Chondrocyte (in vitro differentiated cells): Measurements from ENCODE around the gene PRICKLE2. TPM values are rescaled to one million over a fixed set of nuclear protein-coding genes. Genes with fewer than 3 reads are reported as not detected.
A peak's percentile ranks its signal among the peaks of the same experiment; 100 is the strongest.

Source experiments
- DNase-seq: peaks from one replicate; pipeline ENCODE4 v3.0.0; 2021; ENCODE audit warnings: mixed read lengths, low spot score
- H3K27ac Mint-ChIP-seq: one replicate; pipeline ENCODE4 v1.8.0; 2021; ENCODE audit warnings: mild to moderate bottlenecking, moderate library complexity, mixed read lengths; ENCODE audit not compliant: unreplicated experiment
- H3K27me3 Mint-ChIP-seq: 2 replicates; pipeline ENCODE4 v1.8.0; 2021; ENCODE audit warnings: low read depth, mixed read lengths
- H3K36me3 Mint-ChIP-seq: 2 replicates; pipeline ENCODE4 v1.8.0; 2021; ENCODE audit warnings: low read depth, mixed read lengths
- H3K4me1 Mint-ChIP-seq: 2 replicates; pipeline ENCODE4 v1.8.0; 2021; ENCODE audit warnings: low read depth, mild to moderate bottlenecking, mixed read lengths
- H3K4me3 Mint-ChIP-seq: one replicate; pipeline ENCODE4 v1.8.0; 2021; ENCODE audit warnings: mild to moderate bottlenecking, moderate library complexity, mixed read lengths; ENCODE audit not compliant: unreplicated experiment
- H3K9me3 Mint-ChIP-seq: 2 replicates; pipeline ENCODE4 v1.8.0; 2021; ENCODE audit warnings: low read depth, mixed read lengths
- CTCF ChIP-seq: fragments of 200-600 bp; sonication (generic); IDR thresholded peaks from 2 replicates; pipeline ENCODE4 v1.5.0; 2021; ENCODE audit warnings: antibody characterized with exemption, mild to moderate bottlenecking, moderate library complexity
- total RNA-seq: library from RNA; stranded (reverse); gene quantifications from 3 replicates; pipeline ENCODE4 v1.2.1, GENCODE V29; 2021

The PRICKLE2 gene
- total RNA-seq, 1 donor from 2014 or later = 48.2 TPM

GRCh38 chr3:64207289-64208080 lies 17.8 kb downstream of the PRICKLE2 start:
- Mint-ChIP-seq H3K27me3 (no peaks in the 10 kb centered on the region), H3K27ac (peak overlapping the region; percentile 14), H3K4me1 (peaks cover 48% of the 10 kb centered on the region), H3K4me3 (no peak overlapping the region), H3K9me3 (no peaks in the 10 kb centered on the region), H3K36me3 (peaks cover 3% of the 10 kb centered on the region)
- TF ChIP-seq CTCF = no peak
- no peak for DNase-seq

GRCh38 chr3:64203969-64204908 lies 21.0 kb downstream of the PRICKLE2 start:
- no peak for DNase-seq

GRCh38 chr3:64203216-64203615 lies 22.1 kb downstream of the PRICKLE2 start:
- peaks cover 63% of the 10 kb centered on the region for H3K4me1 Mint-ChIP-seq
- H3K27ac Mint-ChIP-seq = peak overlapping the region; percentile 84
- H3K9me3 Mint-ChIP-seq = no peaks in the 10 kb centered on the region
- H3K36me3 Mint-ChIP-seq = peaks cover 8% of the 10 kb centered on the region
- H3K27me3 Mint-ChIP-seq = no peaks in the 10 kb centered on the region
- TF ChIP-seq CTCF = no peak
- no peak overlapping the region for H3K4me3 Mint-ChIP-seq
- no peak for DNase-seq

More at GRCh38 chr3:64203969-64204908, 21.0 kb downstream of the PRICKLE2 start:
- no peak for TF ChIP-seq CTCF
- H3K4me3 Mint-ChIP-seq = no peak overlapping the region
- H3K4me1 Mint-ChIP-seq = peaks cover 56% of the 10 kb centered on the region
- H3K36me3 Mint-ChIP-seq = peaks cover 3% of the 10 kb centered on the region
- H3K9me3 Mint-ChIP-seq = no peaks in the 10 kb centered on the region
- no peaks in the 10 kb centered on the region for H3K27me3 Mint-ChIP-seq
- peak overlapping the region; percentile 71 for H3K27ac Mint-ChIP-seq

GRCh38 chr3:64199932-64200331 lies 25.3 kb downstream of the PRICKLE2 start:
- TF ChIP-seq CTCF = no peak
- Mint-ChIP-seq H3K4me3 (no peak overlapping the region), H3K27ac (no peak overlapping the region), H3K27me3 (no peaks in the 10 kb centered on the region), H3K9me3 (no peaks in the 10 kb centered on the region), H3K4me1 (peaks cover 54% of the 10 kb centered on the region), H3K36me3 (peaks cover 18% of the 10 kb centered on the region)
- no peak for DNase-seq

- DNase-seq = no peak
- Mint-ChIP-seq H3K9me3 (no peaks in the 10 kb centered on the region), H3K36me3 (peaks cover 20% of the 10 kb centered on the region), H3K27me3 (no peaks in the 10 kb centered on the region), H3K4me3 (no peak overlapping the region), H3K27ac (no peak overlapping the region), H3K4me1 (peaks cover 41% of the 10 kb centered on the region)
- no peak for TF ChIP-seq CTCF
Measured at GRCh38 chr3:64196236-64196929, 28.9 kb downstream of the PRICKLE2 start.
